ENCODE results near the gene EFCAB11.

- TF ChIP-seq BRCA1 (IDR thresholded peaks at IDR 0.05; ENCODE audit: low read depth, low read length): no peak
- no peak for TF ChIP-seq SP1 (IDR thresholded peaks at IDR 0.05; ENCODE audit: low read depth, low read length)
- TF ChIP-seq, protein P1, sequence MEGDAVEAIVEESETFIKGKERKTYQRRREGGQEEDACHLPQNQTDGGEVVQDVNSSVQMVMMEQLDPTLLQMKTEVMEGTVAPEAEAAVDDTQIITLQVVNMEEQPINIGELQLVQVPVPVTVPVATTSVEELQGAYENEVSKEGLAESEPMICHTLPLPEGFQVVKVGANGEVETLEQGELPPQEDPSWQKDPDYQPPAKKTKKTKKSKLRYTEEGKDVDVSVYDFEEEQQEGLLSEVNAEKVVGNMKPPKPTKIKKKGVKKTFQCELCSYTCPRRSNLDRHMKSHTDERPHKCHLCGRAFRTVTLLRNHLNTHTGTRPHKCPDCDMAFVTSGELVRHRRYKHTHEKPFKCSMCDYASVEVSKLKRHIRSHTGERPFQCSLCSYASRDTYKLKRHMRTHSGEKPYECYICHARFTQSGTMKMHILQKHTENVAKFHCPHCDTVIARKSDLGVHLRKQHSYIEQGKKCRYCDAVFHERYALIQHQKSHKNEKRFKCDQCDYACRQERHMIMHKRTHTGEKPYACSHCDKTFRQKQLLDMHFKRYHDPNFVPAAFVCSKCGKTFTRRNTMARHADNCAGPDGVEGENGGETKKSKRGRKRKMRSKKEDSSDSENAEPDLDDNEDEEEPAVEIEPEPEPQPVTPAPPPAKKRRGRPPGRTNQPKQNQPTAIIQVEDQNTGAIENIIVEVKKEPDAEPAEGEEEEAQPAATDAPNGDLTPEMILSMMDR (IDR thresholded peaks at IDR 0.05; ENCODE audit: control extremely low read depth in 1 of 3, insufficient read depth in 1 of 3, low read depth in 1 of 3, low read length in 3 of 3): no peak
- no peak for TF ChIP-seq CBX5 (IDR thresholded peaks at IDR 0.05; ENCODE audit: low read depth, low read length)
- TF ChIP-seq FOSL1 (IDR thresholded peaks at IDR 0.05; ENCODE audit: insufficient read depth, low read depth, low read length): no peak
- TF ChIP-seq POLR2AphosphoS5 (IDR thresholded peaks at IDR 0.05; ENCODE audit: low read depth, low read length): no peak
- TF ChIP-seq EGR1 (IDR thresholded peaks at IDR 0.05; ENCODE audit: borderline replicate concordance, low read depth, low read length): no peak
- no peak for TF ChIP-seq RAD21 (IDR thresholded peaks at IDR 0.05 in 1 of 2, conservative IDR thresholded peaks at IDR 0.05 in 1 of 2; ENCODE audit: low read depth in 2 of 2, low read length in 2 of 2)
- no peak for TF ChIP-seq CHD2 (IDR thresholded peaks at IDR 0.05; ENCODE audit: low read length)
- no peak for TF ChIP-seq POU5F1 (IDR thresholded peaks at IDR 0.05; ENCODE audit: low read depth, low read length)
- TF ChIP-seq POLR2A (IDR thresholded peaks at IDR 0.05; ENCODE audit: control extremely low read depth in 1 of 2, low read depth in 2 of 2, low read length in 2 of 2): no peak
Observed at GRCh38 chr14:89865153-89865552, 89.4 kb downstream of the EFCAB11 start.
